Mesendoderm (in vitro differentiated cells): ENCODE results near the gene PPARA.

Experiments used
- DNase-seq: peaks from one replicate; pipeline ENCODE4 v3.0.0; 2013
- H2AK5ac ChIP-seq: 2 replicates; pipeline ENCODE4 v1.6.1; 2013; ENCODE audit warnings: low read length, inconsistent platforms
- H2BK120ac ChIP-seq: 2 replicates; pipeline ENCODE4 v1.6.1; 2013; ENCODE audit warnings: low read depth, mild to moderate bottlenecking, low read length, moderate library complexity, mixed read lengths
- H2BK15ac ChIP-seq: replicated peaks from 2 replicates; pipeline ENCODE4 v1.6.1; 2013; ENCODE audit warnings: low read depth, mild to moderate bottlenecking, moderate library complexity
- H2BK5ac ChIP-seq: 2 replicates; pipeline ENCODE4 v1.6.1; 2013; ENCODE audit warnings: low read length, inconsistent platforms
- H3K18ac ChIP-seq: 2 replicates; pipeline ENCODE4 v1.6.1; 2013; ENCODE audit warnings: mild to moderate bottlenecking, low read length, mixed read lengths
- H3K23ac ChIP-seq: one replicate; pipeline ENCODE4 v1.6.1; 2013; ENCODE audit warnings: low read length
- H3K27ac ChIP-seq: 2 replicates; pipeline ENCODE4 v1.5.1; 2013; ENCODE audit warnings: low read depth, mild to moderate bottlenecking, inconsistent platforms, low read length, moderate library complexity
- H3K27me3 ChIP-seq: 2 replicates; pipeline ENCODE4 v1.6.1; 2013; ENCODE audit warnings: low read length, control low read depth, mild to moderate bottlenecking, inconsistent platforms; ENCODE audit not compliant: insufficient read depth, poor library complexity
- H3K36me3 ChIP-seq: 2 replicates; pipeline ENCODE4 v1.6.1; 2013; ENCODE audit warnings: low read length, inconsistent platforms; ENCODE audit not compliant: control insufficient read depth, insufficient read depth
- H3K4ac ChIP-seq: one replicate; pipeline ENCODE4 v1.6.1; 2013; ENCODE audit warnings: low read depth, mild to moderate bottlenecking, low read length, moderate library complexity
- H3K4me1 ChIP-seq: 2 replicates; pipeline ENCODE4 v1.6.1; 2013; ENCODE audit warnings: low read depth, low read length, inconsistent platforms; ENCODE audit not compliant: control insufficient read depth
- H3K4me2 ChIP-seq: 2 replicates; pipeline ENCODE4 v1.6.1; 2013; ENCODE audit warnings: low read length
- H3K4me3 ChIP-seq: 2 replicates; pipeline ENCODE4 v1.5.1; 2013; ENCODE audit warnings: mild to moderate bottlenecking, low read length
- H3K56ac ChIP-seq: one replicate; pipeline ENCODE4 v1.6.1; 2013; ENCODE audit warnings: low read length
- H3K79me1 ChIP-seq: 2 replicates; pipeline ENCODE4 v1.6.1; 2013; ENCODE audit warnings: low read length, inconsistent platforms
- H3K79me2 ChIP-seq: 2 replicates; pipeline ENCODE4 v1.6.1; 2013; ENCODE audit warnings: mild to moderate bottlenecking, low read length; ENCODE audit not compliant: control insufficient read depth, insufficient read depth
- H3K9ac ChIP-seq: 2 replicates; pipeline ENCODE4 v1.6.1; 2013; ENCODE audit warnings: low read length, inconsistent platforms
- H4K5ac ChIP-seq: one replicate; pipeline ENCODE4 v1.6.1; 2013; ENCODE audit warnings: low read length
- H4K8ac ChIP-seq: one replicate; pipeline ENCODE4 v1.6.1; 2013; ENCODE audit warnings: low read depth, mild to moderate bottlenecking, control low read depth, low read length, moderate library complexity
- WGBS: extraction: QIAGEN DNeasy Blood & Tissue Kit; methylation state at CpG from one replicate; pipeline ENCODE4 v1.1.7; 2013; ENCODE audit warnings: low lambda C conversion rate, missing lambda C conversion rate; ENCODE audit not compliant: insufficient coverage; ENCODE audit errors: extremely low coverage; 5-methylcytosine and 5-hydroxymethylcytosine counted together

The PPARA gene

GRCh38 chr22:46132830-46133587 is 17.3 kb upstream of the PPARA start:
- Histone ChIP-seq H3K18ac (no peak overlapping the region), H2BK5ac (no peak overlapping the region), H3K79me1 (no peaks in the 10 kb centered on the region), H3K23ac (no peak overlapping the region), H3K36me3 (no peaks in the 10 kb centered on the region), H3K4me2 (no peak overlapping the region), H2BK120ac (no peak overlapping the region), H2AK5ac (no peak overlapping the region), H3K4me1 (no peaks in the 10 kb centered on the region), H3K27ac (no peak overlapping the region), H3K79me2 (no peaks in the 10 kb centered on the region), H3K27me3 (no peaks in the 10 kb centered on the region), H2BK15ac (no peak overlapping the region), H4K8ac (no peak overlapping the region), H3K4me3 (no peak overlapping the region), H3K9ac (no peak overlapping the region), H4K5ac (no peak overlapping the region), H3K4ac (no peak overlapping the region), H3K56ac (no peak overlapping the region)
- DNase-seq, result no peak
- no CpG with 5 or more reads among the region's 19 CpGs for whole genome bisulfite sequencing

- Histone ChIP-seq H3K18ac (no peak overlapping the region), H3K4ac (no peak overlapping the region), H3K27me3 (no peaks in the 10 kb centered on the region), H3K27ac (no peak overlapping the region), H3K4me3 (no peak overlapping the region), H4K8ac (no peak overlapping the region), H4K5ac (no peak overlapping the region), H2BK15ac (no peak overlapping the region), H3K36me3 (no peaks in the 10 kb centered on the region), H3K23ac (no peak overlapping the region), H3K4me1 (no peaks in the 10 kb centered on the region), H2BK5ac (no peak overlapping the region), H3K9ac (no peak overlapping the region), H3K79me2 (no peaks in the 10 kb centered on the region), H2BK120ac (no peak overlapping the region), H3K79me1 (no peaks in the 10 kb centered on the region), H3K4me2 (no peak overlapping the region), H2AK5ac (no peak overlapping the region), H3K56ac (no peak overlapping the region)
- no CpG with 5 or more reads among the region's 4 CpGs for WGBS
- DNase-seq, result no peak
Observed at GRCh38 chr22:46133588-46133855, 16.8 kb upstream of the PPARA start.

DNA sequence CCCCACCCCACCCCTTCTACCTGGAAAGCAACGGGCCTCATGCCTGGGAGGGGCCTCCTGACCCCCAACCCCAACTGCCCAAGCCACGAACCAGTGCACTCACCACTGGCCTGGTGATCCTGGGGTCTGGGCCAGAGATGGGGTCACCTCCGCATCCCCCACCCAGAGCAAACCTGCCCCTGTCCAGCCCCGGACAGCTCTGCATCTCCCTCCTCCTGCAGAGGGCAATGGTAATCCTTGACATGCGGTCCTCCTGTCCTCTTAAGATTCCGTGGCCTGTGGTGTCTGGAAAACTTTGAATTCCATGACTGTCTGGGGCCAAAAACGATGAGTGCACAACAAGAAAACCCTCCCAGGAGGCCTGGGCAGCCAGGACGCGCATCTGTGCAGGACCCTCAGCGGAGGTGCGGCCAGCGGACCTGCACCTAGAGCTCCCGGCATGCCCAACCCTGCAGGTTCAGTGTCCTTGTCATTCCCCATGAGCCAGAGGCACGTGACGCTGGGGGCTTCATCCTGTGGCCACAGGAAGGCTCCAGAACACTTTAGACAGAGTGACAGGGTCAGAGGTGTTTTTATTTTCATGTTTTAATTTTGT is 16.1 kb upstream of the PPARA start:
- Histone ChIP-seq H2BK15ac (no peak overlapping the region), H4K8ac (no peak overlapping the region), H3K56ac (no peak overlapping the region), H3K4me3 (no peak overlapping the region), H2AK5ac (no peak overlapping the region), H3K79me1 (no peaks in the 10 kb centered on the region), H3K27ac (no peak overlapping the region), H3K18ac (no peak overlapping the region), H4K5ac (no peak overlapping the region), H3K4me2 (no peak overlapping the region), H3K4ac (no peak overlapping the region), H3K79me2 (no peaks in the 10 kb centered on the region), H3K23ac (no peak overlapping the region), H3K27me3 (no peaks in the 10 kb centered on the region), H3K36me3 (no peaks in the 10 kb centered on the region), H3K9ac (no peak overlapping the region), H3K4me1 (no peaks in the 10 kb centered on the region), H2BK120ac (no peak overlapping the region), H2BK5ac (no peak overlapping the region)
- no CpG with 5 or more reads among the region's 15 CpGs for WGBS
- DNase-seq, result no peak

GRCh38 chr22:46135611-46136485 is 14.5 kb upstream of the PPARA start:
- H4K5ac ChIP-seq, result no peak overlapping the region
- no peaks in the 10 kb centered on the region for H3K79me2 ChIP-seq
- H2BK120ac ChIP-seq, result no peak overlapping the region
- no peak overlapping the region for H2BK5ac ChIP-seq
- no peak overlapping the region for H3K23ac ChIP-seq
- H3K9ac ChIP-seq, result no peak overlapping the region
- no peak overlapping the region for H2BK15ac ChIP-seq
- no peak overlapping the region for H4K8ac ChIP-seq
- no CpG with 5 or more reads among the region's 26 CpGs for WGBS
- DNase-seq, result no peak
- H3K4me2 ChIP-seq, result no peak overlapping the region
- no peak overlapping the region for H2AK5ac ChIP-seq
- H3K4ac ChIP-seq, result no peak overlapping the region
- no peaks in the 10 kb centered on the region for H3K36me3 ChIP-seq
- no peak overlapping the region for H3K4me3 ChIP-seq
- H3K4me1 ChIP-seq, result no peaks in the 10 kb centered on the region
- H3K18ac ChIP-seq, result no peak overlapping the region
- H3K56ac ChIP-seq, result no peak overlapping the region
- no peaks in the 10 kb centered on the region for H3K27me3 ChIP-seq
- no peaks in the 10 kb centered on the region for H3K79me1 ChIP-seq
- no peak overlapping the region for H3K27ac ChIP-seq

DNA sequence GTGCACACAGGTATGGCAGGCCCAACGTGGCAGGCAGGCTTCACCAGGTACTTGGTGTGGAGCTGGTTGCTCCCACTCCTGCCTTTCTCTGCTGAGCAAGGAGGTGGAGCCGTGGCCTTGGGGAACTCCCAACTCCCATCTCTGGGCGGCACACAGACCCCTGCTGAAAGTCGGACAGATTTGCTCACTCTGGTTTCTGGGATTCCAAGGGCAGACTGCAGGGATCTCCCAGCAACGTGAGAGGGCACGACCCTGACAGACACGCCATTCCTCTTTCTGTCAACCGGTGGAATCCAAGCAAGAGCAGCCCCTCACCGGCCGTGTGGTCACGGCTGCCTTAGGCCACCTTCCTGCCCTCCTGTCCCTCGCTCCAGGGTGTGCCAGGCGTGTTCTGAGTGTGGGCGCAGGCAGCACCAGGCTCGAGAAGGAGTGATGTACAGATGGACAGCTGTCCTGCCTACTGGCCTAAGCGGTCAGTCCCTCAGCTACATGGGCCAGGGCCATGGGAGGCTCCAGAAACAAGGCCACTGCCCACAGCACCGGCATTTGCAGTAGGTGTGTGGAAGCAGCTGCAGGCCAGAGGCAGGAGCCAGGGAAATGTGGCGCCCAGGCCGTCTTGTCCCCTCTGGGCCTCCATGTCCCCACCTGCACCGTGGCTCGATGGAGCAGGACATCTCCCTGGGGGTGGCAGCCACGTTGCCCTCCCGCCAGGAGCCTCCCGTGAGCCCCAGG is 13.7 kb upstream of the PPARA start:
- Histone ChIP-seq H3K27me3 (no peaks in the 10 kb centered on the region), H3K36me3 (no peaks in the 10 kb centered on the region), H4K5ac (no peak overlapping the region), H2BK120ac (no peak overlapping the region), H3K4ac (no peak overlapping the region), H3K27ac (no peak overlapping the region), H3K79me2 (no peaks in the 10 kb centered on the region), H3K18ac (no peak overlapping the region), H3K23ac (no peak overlapping the region), H3K79me1 (no peaks in the 10 kb centered on the region), H3K9ac (no peak overlapping the region), H3K4me2 (no peak overlapping the region), H2BK5ac (no peak overlapping the region), H2BK15ac (no peak overlapping the region), H4K8ac (no peak overlapping the region), H3K56ac (no peak overlapping the region), H3K4me3 (no peak overlapping the region), H3K4me1 (no peaks in the 10 kb centered on the region), H2AK5ac (no peak overlapping the region)
- DNase-seq, result no peak
- WGBS, result no CpG with 5 or more reads among the region's 24 CpGs
